H1 (cell line): ENCODE data around the gene CGB3. TPM values are rescaled to one million over a fixed set of nuclear protein-coding genes. Genes with fewer than 3 reads are reported as not detected.

Experiments used
- ATF2 ChIP-seq: IDR thresholded peaks from 2 replicates; pipeline ENCODE4 v1.6.1; 2012; ENCODE audit warnings: low read length, inconsistent platforms
- BACH1 ChIP-seq: IDR thresholded peaks from 2 replicates; pipeline ENCODE4 v1.6.1; 2012; ENCODE audit warnings: low read length, improper control_type of control experiment
- CBX5 ChIP-seq: fragments of 300-800, 300-1000 bp; sonication (generic); IDR thresholded peaks from 2 replicates; pipeline ENCODE4 v1.7.1; 2016; ENCODE audit warnings: antibody characterized with exemption, low read length, low read depth
- CEBPB ChIP-seq: IDR thresholded peaks from 2 replicates; pipeline ENCODE4 v1.6.1; 2012; ENCODE audit warnings: low read depth, low read length
- CREB1 ChIP-seq: IDR thresholded peaks from 2 replicates; pipeline ENCODE4 v1.6.1; 2012; ENCODE audit warnings: inconsistent platforms
- CTCF ChIP-seq, 3 experiments: IDR thresholded peaks; 1 replicate in 2 of 3; 2 replicates in 1 of 3; pipeline versions ENCODE4 v1.5.1 to v1.6.1; 2011; ENCODE audit warnings: low read length in 3 of 3, mild to moderate bottlenecking in 3 of 3, inconsistent platforms in 2 of 3, low read depth in 1 of 3, moderate library complexity in 1 of 3; ENCODE audit not compliant: insufficient read depth in 1 of 3; ENCODE audit errors: control extremely low read depth in 1 of 3
- MAFK ChIP-seq: IDR thresholded peaks from 2 replicates; pipeline ENCODE4 v1.6.1; 2012; ENCODE audit warnings: low read depth, mild to moderate bottlenecking, improper control_type of control experiment, low read length
- MAX ChIP-seq: IDR thresholded peaks from 2 replicates; pipeline ENCODE4 v1.6.1; 2012; ENCODE audit warnings: inconsistent platforms
- NRF1 ChIP-seq: IDR thresholded peaks from 2 replicates; pipeline ENCODE4 v1.6.1; 2011; ENCODE audit warnings: mild to moderate bottlenecking, low read depth, low read length, improper control_type of control experiment
- POLR2A ChIP-seq, 2 experiments: IDR thresholded peaks; 1 replicate in 1 of 2; 2 replicates in 1 of 2; pipeline ENCODE4 v1.6.1; 2011; ENCODE audit warnings: low read depth in 2 of 2, low read length in 2 of 2, mild to moderate bottlenecking in 2 of 2; ENCODE audit errors: control extremely low read depth in 1 of 2
- POU5F1 ChIP-seq: IDR thresholded peaks from 2 replicates; pipeline ENCODE4 v1.6.1; 2011; ENCODE audit warnings: low read depth, mild to moderate bottlenecking, low read length, moderate library complexity
- SIN3A ChIP-seq, 2 experiments: IDR thresholded peaks in 1 of 2; conservative IDR thresholded peaks in 1 of 2; 2 replicates each; pipeline ENCODE4 v1.6.1; 2011 to 2012; ENCODE audit warnings: low read length in 2 of 2, improper control_type of control experiment in 1 of 2, low read depth in 1 of 2, mild to moderate bottlenecking in 1 of 2
- SIRT6 ChIP-seq: IDR thresholded peaks from one replicate; pipeline ENCODE4 v1.7.1; 2012; ENCODE audit warnings: low read length, inconsistent platforms
- SP2 ChIP-seq: IDR thresholded peaks from 2 replicates; pipeline ENCODE4 v1.6.1; 2012; ENCODE audit warnings: mild to moderate bottlenecking, low read length, inconsistent platforms
- SP4 ChIP-seq: IDR thresholded peaks from 2 replicates; pipeline ENCODE4 v1.6.1; 2012; ENCODE audit warnings: low read length, inconsistent platforms
- SRF ChIP-seq: IDR thresholded peaks from 2 replicates; pipeline ENCODE4 v1.6.1; 2011; ENCODE audit warnings: mild to moderate bottlenecking, low read depth, low read length, moderate library complexity
- TAF7 ChIP-seq: optimal IDR thresholded peaks from 2 replicates; pipeline ENCODE3; 2011; ENCODE audit warnings: low read depth, mild to moderate bottlenecking, inconsistent platforms, low read length, moderate library complexity, borderline replicate concordance
- YY1 ChIP-seq: IDR thresholded peaks from 2 replicates; pipeline ENCODE4 v1.6.1; 2011; ENCODE audit warnings: low read depth, mild to moderate bottlenecking, low read length
- polyA plus RNA-seq, 7 experiments: library from polyadenylated mRNA; depleted of rRNA in 3 of 7; stranded (reverse) in 5 of 7; unstranded in 2 of 7; fragments of >200 nt in 5 of 7; fragments of 200-250 nt in 2 of 7; gene quantifications; 1 replicate in 5 of 7; 2 replicates in 1 of 7; 4 replicates in 1 of 7; pipeline versions ENCODE4 v1.2.1 to v1.2.3, GENCODE V29; 2011 to 2013; ENCODE audit warnings: missing spikeins in 2 of 7, mixed read lengths in 2 of 7
- total RNA-seq: library from RNA; stranded (reverse); fragmentation: NEBNext Ultra II Directional; extraction: Animal tissue kit (Norgen Biotek cat#: 25700); gene quantifications from 2 replicates; pipeline ENCODE4 v1.2.1, GENCODE V29; 2021

Gene CGB3
- total and polyA plus RNA-seq, 2 of the 8 experiments (the other 6 are each of a cell fraction or from before 2014, with no cell fraction given), result not detected

- peak; percentile 78 to 92 (median 88) for TF ChIP-seq CTCF (IDR thresholded peaks at IDR 0.05; ENCODE audit: control extremely low read depth in 1 of 3, insufficient read depth in 1 of 3, low read depth in 1 of 3, low read length in 3 of 3)
- TF ChIP-seq ATF2, result no peak
- TF ChIP-seq CREB1, result peak; percentile 75
- TF ChIP-seq POU5F1, result no peak
- peak; percentile 24; the same call in 1 of the 2 replicates for TF ChIP-seq MAX
- TF ChIP-seq YY1, result peak; percentile 88
- no peak for TF ChIP-seq SRF
- peak; percentile 49 for TF ChIP-seq SP2
- TF ChIP-seq CBX5, result no peak
- peak; percentile 68 for TF ChIP-seq TAF7
- TF ChIP-seq SP4, result peak; percentile 89; the same call in 1 of the 2 replicates
- peak; percentile 64; the same call in 1 of the 2 replicates for TF ChIP-seq BACH1
- no peak for TF ChIP-seq NRF1
- no peak for TF ChIP-seq MAFK
- peak; percentile 58 for TF ChIP-seq CEBPB
- TF ChIP-seq POLR2A (IDR thresholded peaks at IDR 0.05; ENCODE audit: control extremely low read depth in 1 of 2, low read depth in 2 of 2, low read length in 2 of 2), result peak in 1 of 2 experiments; percentile 77; a peak in 2 of 3 replicates
- peak; percentile 52 to 67; a peak in 1 of 4 replicates for TF ChIP-seq SIN3A (conservative IDR thresholded peaks at IDR 0.05 in 1 of 2, IDR thresholded peaks at IDR 0.05 in 1 of 2; ENCODE audit: low read depth in 1 of 2, low read length in 2 of 2)
- no peak for TF ChIP-seq SIRT6
Observed at GRCh38 chr19:48993175-48994034, 30.7 kb downstream of the CGB3 start, which contains the start of the genes GYS1 and RUVBL2 (continued).
